ENCODE measurements around the gene SNX11.
"Not testable (repeated sequence)": the region's sequence is repeated elsewhere in the genome, so short reads cannot be mapped to it uniquely, and the experiment has no call there.

The SNX11 gene

GRCh38 chr17:48107137-48108055 lies at the start of gene SNX11:
SNX11 (plus strand) TSS chr17:48107766; CDS start chr17:48112044, 4,278 bp downstream.
- peak; percentile 91 for DNase-seq

- DNase-seq, result no peak
These were observed 49.0 kb upstream of the SNX11 start for GRCh38 chr17:48058393-48059124.

GRCh38 chr17:48059125-48059668 lies 48.4 kb upstream of the SNX11 start:
- DNase-seq, result no peak

GRCh38 chr17:48060249-48060648 lies 47.3 kb upstream of the SNX11 start:
- no peak for DNase-seq

- DNase-seq, result no peak
These were observed 45.3 kb upstream of the SNX11 start for GRCh38 chr17:48062273-48062672.

- DNase-seq, result no peak
These were observed 42.9 kb upstream of the SNX11 start for GRCh38 chr17:48064638-48065037.

- DNase-seq, result no peak
These were observed 41.4 kb upstream of the SNX11 start for GRCh38 chr17:48066192-48066591.

GRCh38 chr17:48066656-48067055 lies 40.9 kb upstream of the SNX11 start:
- DNase-seq, result no peak

- DNase-seq, result no peak
These were observed 40.3 kb upstream of the SNX11 start for GRCh38 chr17:48067245-48067644.

GRCh38 chr17:48067808-48068207 lies 39.8 kb upstream of the SNX11 start:
- not testable (repeated sequence) for DNase-seq

GRCh38 chr17:48068491-48068961 lies 39.0 kb upstream of the SNX11 start:
- DNase-seq, result no peak

- no peak for DNase-seq
These were observed 37.4 kb upstream of the SNX11 start for GRCh38 chr17:48070195-48070594.

- DNase-seq, result no peak
These were observed 35.9 kb upstream of the SNX11 start for GRCh38 chr17:48071654-48072053.

GRCh38 chr17:48072811-48073210 lies 34.8 kb upstream of the SNX11 start:
- DNase-seq, result not testable (repeated sequence)

GRCh38 chr17:48073566-48074094 lies 33.9 kb upstream of the SNX11 start:
- not testable (repeated sequence) for DNase-seq

- peak; percentile 80 for DNase-seq
These were observed 33.1 kb upstream of the SNX11 start for GRCh38 chr17:48074322-48075081.

GRCh38 chr17:48077152-48077551 lies 30.4 kb upstream of the SNX11 start:
- DNase-seq, result not testable (repeated sequence)

- no peak for DNase-seq
These were observed 25.7 kb upstream of the SNX11 start for GRCh38 chr17:48081858-48082257.

- DNase-seq, result no peak
These were observed 22.6 kb upstream of the SNX11 start for GRCh38 chr17:48084932-48085331.

GRCh38 chr17:48093341-48094045 lies 14.1 kb upstream of the SNX11 start:
- DNase-seq, result no peak

- DNase-seq, result no peak
These were observed 12.0 kb upstream of the SNX11 start for GRCh38 chr17:48095611-48096010.

GRCh38 chr17:48100160-48100559 lies 7.4 kb upstream of the SNX11 start:
- no peak for DNase-seq

Measured in CD4-positive, alpha-beta T cell treated with Interleukin-4 for 4 hours (primary cell).